Esophagus squamous epithelium (tissue), 4 donors: ENCODE data around the gene CYSRT1.

ENCODE experiments used
- POLR2A ChIP-seq, 4 donors: fragments of 450-650 bp; IDR thresholded peaks; one replicate each; pipeline ENCODE4 v1.6.1; 2017; ENCODE audit warnings: antibody characterized with exemption in 4 of 4, mild to moderate bottlenecking in 4 of 4, moderate library complexity in 3 of 4
- TF ChIP-seq, protein P1 (sequence below), 6 experiments: fragments of 450-650 bp in 4 of 6; fragments of 200-600 bp in 2 of 6; sonication (generic) in 2 of 6; IDR thresholded peaks; one replicate each; pipeline ENCODE4 v1.5.1; 2016 to 2019; ENCODE audit warnings: antibody characterized with exemption in 6 of 6, mild to moderate bottlenecking in 4 of 6, moderate library complexity in 4 of 6

GRCh38 chr9:137232101-137232500, 7.1 kb downstream of the CYSRT1 start:
- TF ChIP-seq, protein P1, sequence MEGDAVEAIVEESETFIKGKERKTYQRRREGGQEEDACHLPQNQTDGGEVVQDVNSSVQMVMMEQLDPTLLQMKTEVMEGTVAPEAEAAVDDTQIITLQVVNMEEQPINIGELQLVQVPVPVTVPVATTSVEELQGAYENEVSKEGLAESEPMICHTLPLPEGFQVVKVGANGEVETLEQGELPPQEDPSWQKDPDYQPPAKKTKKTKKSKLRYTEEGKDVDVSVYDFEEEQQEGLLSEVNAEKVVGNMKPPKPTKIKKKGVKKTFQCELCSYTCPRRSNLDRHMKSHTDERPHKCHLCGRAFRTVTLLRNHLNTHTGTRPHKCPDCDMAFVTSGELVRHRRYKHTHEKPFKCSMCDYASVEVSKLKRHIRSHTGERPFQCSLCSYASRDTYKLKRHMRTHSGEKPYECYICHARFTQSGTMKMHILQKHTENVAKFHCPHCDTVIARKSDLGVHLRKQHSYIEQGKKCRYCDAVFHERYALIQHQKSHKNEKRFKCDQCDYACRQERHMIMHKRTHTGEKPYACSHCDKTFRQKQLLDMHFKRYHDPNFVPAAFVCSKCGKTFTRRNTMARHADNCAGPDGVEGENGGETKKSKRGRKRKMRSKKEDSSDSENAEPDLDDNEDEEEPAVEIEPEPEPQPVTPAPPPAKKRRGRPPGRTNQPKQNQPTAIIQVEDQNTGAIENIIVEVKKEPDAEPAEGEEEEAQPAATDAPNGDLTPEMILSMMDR (IDR thresholded peaks at IDR 0.05): no peak
- no peak for TF ChIP-seq POLR2A (IDR thresholded peaks at IDR 0.05)
